ENCODE data around the gene ZNF367.

ZNF367 gene

GRCh38 chr9:96342571-96343245, 75.5 kb downstream of the ZNF367 start:
- no peak overlapping the region for H3K9ac ChIP-seq (ENCODE audit: low read depth, low read length, poor library complexity, severe bottlenecking)
- TF ChIP-seq EZH2phosphoT487 (IDR thresholded peaks at IDR 0.05; ENCODE audit: borderline replicate concordance), result no peak
- TF ChIP-seq, protein P1, sequence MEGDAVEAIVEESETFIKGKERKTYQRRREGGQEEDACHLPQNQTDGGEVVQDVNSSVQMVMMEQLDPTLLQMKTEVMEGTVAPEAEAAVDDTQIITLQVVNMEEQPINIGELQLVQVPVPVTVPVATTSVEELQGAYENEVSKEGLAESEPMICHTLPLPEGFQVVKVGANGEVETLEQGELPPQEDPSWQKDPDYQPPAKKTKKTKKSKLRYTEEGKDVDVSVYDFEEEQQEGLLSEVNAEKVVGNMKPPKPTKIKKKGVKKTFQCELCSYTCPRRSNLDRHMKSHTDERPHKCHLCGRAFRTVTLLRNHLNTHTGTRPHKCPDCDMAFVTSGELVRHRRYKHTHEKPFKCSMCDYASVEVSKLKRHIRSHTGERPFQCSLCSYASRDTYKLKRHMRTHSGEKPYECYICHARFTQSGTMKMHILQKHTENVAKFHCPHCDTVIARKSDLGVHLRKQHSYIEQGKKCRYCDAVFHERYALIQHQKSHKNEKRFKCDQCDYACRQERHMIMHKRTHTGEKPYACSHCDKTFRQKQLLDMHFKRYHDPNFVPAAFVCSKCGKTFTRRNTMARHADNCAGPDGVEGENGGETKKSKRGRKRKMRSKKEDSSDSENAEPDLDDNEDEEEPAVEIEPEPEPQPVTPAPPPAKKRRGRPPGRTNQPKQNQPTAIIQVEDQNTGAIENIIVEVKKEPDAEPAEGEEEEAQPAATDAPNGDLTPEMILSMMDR (conservative IDR thresholded peaks at IDR 0.05; ENCODE audit: low read length), result no peak
- no peak overlapping the region for H3K4me3 ChIP-seq (ENCODE audit: low read length, poor library complexity, severe bottlenecking)
- no peaks in the 10 kb centered on the region for H3K4me1 ChIP-seq (ENCODE audit: insufficient read depth, low read length, poor library complexity, severe bottlenecking)
- H4K20me1 ChIP-seq (ENCODE audit: insufficient read depth, low read length, poor library complexity, severe bottlenecking), result no peaks in the 10 kb centered on the region
- H3K36me3 ChIP-seq (ENCODE audit: insufficient read depth, low read length), result no peaks in the 10 kb centered on the region
- no peaks in the 10 kb centered on the region for H3K79me2 ChIP-seq (ENCODE audit: insufficient read depth, low read length)
- H2AFZ ChIP-seq (ENCODE audit: low read length), result no peak overlapping the region
- no peak overlapping the region for H3K4me2 ChIP-seq (ENCODE audit: low read depth, low read length, poor library complexity, severe bottlenecking)
- no peaks in the 10 kb centered on the region for H3K9me3 ChIP-seq (ENCODE audit: insufficient read depth, low read depth, low read length)
- H3F3A ChIP-seq (ENCODE audit: low read depth), result no peaks in the 10 kb centered on the region
- H3K9me2 ChIP-seq (replicated peaks; ENCODE audit: low read depth, low read length), result no peaks in the 10 kb centered on the region
- H3K27me3 ChIP-seq (ENCODE audit: insufficient read depth, low read length, poor library complexity, severe bottlenecking), result no peaks in the 10 kb centered on the region

DNA sequence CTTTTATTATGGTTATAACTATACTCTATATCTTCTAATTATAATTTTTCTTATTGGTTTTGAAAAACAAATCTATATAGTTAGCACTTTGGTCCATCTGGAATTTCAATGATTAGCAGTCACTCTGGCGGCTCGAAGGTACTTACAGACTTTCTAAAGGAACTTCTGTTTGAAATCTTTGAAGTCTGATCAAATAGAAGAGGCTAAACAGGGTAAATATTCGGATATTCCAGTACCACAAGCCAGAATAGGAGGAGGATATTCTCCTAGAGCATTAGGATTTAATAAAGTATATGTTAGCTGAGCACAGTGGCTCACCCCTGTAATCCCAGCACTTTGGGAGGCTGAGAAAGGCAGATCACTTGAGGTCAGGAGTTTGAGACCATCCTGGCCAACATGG, 77.5 kb downstream of the ZNF367 start:
- Histone ChIP-seq H3K4me1 (ENCODE audit: insufficient read depth, low read length, poor library complexity, severe bottlenecking) (no peaks in the 10 kb centered on the region), H3K4me2 (ENCODE audit: low read depth, low read length, poor library complexity, severe bottlenecking) (no peak overlapping the region), H3K79me2 (ENCODE audit: insufficient read depth, low read length) (no peaks in the 10 kb centered on the region), H3K36me3 (ENCODE audit: insufficient read depth, low read length) (no peaks in the 10 kb centered on the region), H4K20me1 (ENCODE audit: insufficient read depth, low read length, poor library complexity, severe bottlenecking) (no peaks in the 10 kb centered on the region), H3F3A (ENCODE audit: low read depth) (no peaks in the 10 kb centered on the region), H2AFZ (ENCODE audit: low read length) (no peak overlapping the region), H3K9me2 (replicated peaks; ENCODE audit: low read depth, low read length) (no peaks in the 10 kb centered on the region), H3K9ac (ENCODE audit: low read depth, low read length, poor library complexity, severe bottlenecking) (no peak overlapping the region), H3K9me3 (ENCODE audit: insufficient read depth, low read depth, low read length) (no peaks in the 10 kb centered on the region), H3K4me3 (ENCODE audit: low read length, poor library complexity, severe bottlenecking) (no peak overlapping the region), H3K27me3 (ENCODE audit: insufficient read depth, low read length, poor library complexity, severe bottlenecking) (no peaks in the 10 kb centered on the region)
- TF ChIP-seq EZH2phosphoT487 (IDR thresholded peaks at IDR 0.05; ENCODE audit: borderline replicate concordance), result no peak
- TF ChIP-seq, protein P1 (conservative IDR thresholded peaks at IDR 0.05; ENCODE audit: low read length), result no peak

- TF ChIP-seq EZH2phosphoT487 (IDR thresholded peaks at IDR 0.05; ENCODE audit: borderline replicate concordance), result no peak
- TF ChIP-seq, protein P1 (conservative IDR thresholded peaks at IDR 0.05; ENCODE audit: low read length), result no peak
- Histone ChIP-seq H4K20me1 (ENCODE audit: insufficient read depth, low read length, poor library complexity, severe bottlenecking) (no peaks in the 10 kb centered on the region), H3K4me2 (ENCODE audit: low read depth, low read length, poor library complexity, severe bottlenecking) (no peak overlapping the region), H3K9ac (ENCODE audit: low read depth, low read length, poor library complexity, severe bottlenecking) (no peak overlapping the region), H3K9me3 (ENCODE audit: insufficient read depth, low read depth, low read length) (no peaks in the 10 kb centered on the region), H3K36me3 (ENCODE audit: insufficient read depth, low read length) (no peaks in the 10 kb centered on the region), H3K4me3 (ENCODE audit: low read length, poor library complexity, severe bottlenecking) (no peak overlapping the region), H3K4me1 (ENCODE audit: insufficient read depth, low read length, poor library complexity, severe bottlenecking) (no peaks in the 10 kb centered on the region), H3K79me2 (ENCODE audit: insufficient read depth, low read length) (no peaks in the 10 kb centered on the region), H3K27me3 (ENCODE audit: insufficient read depth, low read length, poor library complexity, severe bottlenecking) (no peaks in the 10 kb centered on the region), H3F3A (ENCODE audit: low read depth) (no peaks in the 10 kb centered on the region), H3K9me2 (replicated peaks; ENCODE audit: low read depth, low read length) (no peaks in the 10 kb centered on the region), H2AFZ (ENCODE audit: low read length) (no peak overlapping the region)
Measured at GRCh38 chr9:96338299-96338698, 79.9 kb downstream of the ZNF367 start.
